DOHH2 (cell line): ENCODE measurements around the gene LACTB.

Experiments
- H3F3A ChIP-seq: fragments of 200-600 bp; sonication (generic), shearing (Covaris generic); 2 replicates; pipeline ENCODE4 v1.6.0; 2016; ENCODE audit warnings: antibody characterized with exemption, mild to moderate bottlenecking; ENCODE audit not compliant: control insufficient read depth, insufficient read depth
- H3K27ac ChIP-seq: fragments of 200-600 bp; sonication (generic); 2 replicates; pipeline ENCODE4 v1.5.1; 2014; ENCODE audit warnings: low read depth, mild to moderate bottlenecking, low read length, moderate library complexity
- H3K27me3 ChIP-seq: fragments of 200-600 bp; sonication (generic); 2 replicates; pipeline ENCODE4 v1.6.1; 2014; ENCODE audit warnings: mild to moderate bottlenecking, low read length, mixed read lengths; ENCODE audit not compliant: control insufficient read depth
- H3K36me3 ChIP-seq: fragments of 200-600 bp; sonication (generic); 2 replicates; pipeline ENCODE4 v1.6.1; 2014; ENCODE audit warnings: mild to moderate bottlenecking, low read length, moderate library complexity, mixed read lengths; ENCODE audit not compliant: control insufficient read depth
- H3K4me1 ChIP-seq: fragments of 200-600 bp; sonication (generic); 2 replicates; pipeline ENCODE4 v1.6.1; 2014; ENCODE audit warnings: mild to moderate bottlenecking, low read length, mixed read lengths; ENCODE audit not compliant: control insufficient read depth
- H3K4me2 ChIP-seq: fragments of 200-600 bp; sonication (generic); 2 replicates; pipeline ENCODE4 v1.6.0; 2014; ENCODE audit warnings: mild to moderate bottlenecking, low read length, moderate library complexity
- H3K4me3 ChIP-seq: fragments of 200-600 bp; sonication (generic); 2 replicates; pipeline ENCODE4 v1.5.1; 2014; ENCODE audit warnings: mild to moderate bottlenecking, low read length, mixed read lengths
- H3K79me2 ChIP-seq: fragments of 200-600 bp; sonication (generic); 2 replicates; pipeline ENCODE4 v1.6.1; 2014; ENCODE audit warnings: mild to moderate bottlenecking, low read length, mixed read lengths; ENCODE audit not compliant: control insufficient read depth
- H3K9me2 ChIP-seq: fragments of 200-600 bp; sonication (generic); replicated peaks from 2 replicates; pipeline ENCODE4 v1.6.1; 2014; ENCODE audit warnings: mild to moderate bottlenecking, low read length, mixed read lengths; ENCODE audit not compliant: control insufficient read depth
- H3K9me3 ChIP-seq: fragments of 200-600 bp; sonication (generic); 2 replicates; pipeline ENCODE4 v1.6.1; 2014; ENCODE audit warnings: antibody characterized with exemption, low read length, mixed read lengths; ENCODE audit not compliant: control insufficient read depth, insufficient read depth
- H4K20me1 ChIP-seq: fragments of 200-600 bp; sonication (generic); 2 replicates; pipeline ENCODE4 v1.6.0; 2014; ENCODE audit warnings: low read depth, mild to moderate bottlenecking, antibody characterized with exemption, low read length, moderate library complexity; ENCODE audit not compliant: control insufficient read depth, insufficient read depth
- EZH2phosphoT487 ChIP-seq: fragments of 200-600 bp; sonication (generic); IDR thresholded peaks from 2 replicates; pipeline ENCODE4 v1.6.1; 2017; ENCODE audit warnings: borderline replicate concordance, mild to moderate bottlenecking, antibody characterized with exemption, low read length, moderate library complexity, mixed read lengths
- TF ChIP-seq, protein P1 (sequence below): fragments of 200-600 bp; sonication (generic); IDR thresholded peaks from one replicate; pipeline ENCODE4 v1.5.1; 2014; ENCODE audit warnings: antibody characterized with exemption, mild to moderate bottlenecking, low read depth, low read length; ENCODE audit not compliant: poor library complexity, severe bottlenecking

The LACTB gene

GRCh38 chr15:63076714-63077046 is 45.0 kb upstream of the LACTB start:
- no peaks in the 10 kb centered on the region for H3K36me3 ChIP-seq
- H3K9me2 ChIP-seq, result no peaks in the 10 kb centered on the region
- no peak overlapping the region for H3K27ac ChIP-seq
- no peak overlapping the region for H3K4me2 ChIP-seq
- no peaks in the 10 kb centered on the region for H4K20me1 ChIP-seq
- no peaks in the 10 kb centered on the region for H3K4me1 ChIP-seq
- TF ChIP-seq EZH2phosphoT487, result no peak
- TF ChIP-seq, protein P1, sequence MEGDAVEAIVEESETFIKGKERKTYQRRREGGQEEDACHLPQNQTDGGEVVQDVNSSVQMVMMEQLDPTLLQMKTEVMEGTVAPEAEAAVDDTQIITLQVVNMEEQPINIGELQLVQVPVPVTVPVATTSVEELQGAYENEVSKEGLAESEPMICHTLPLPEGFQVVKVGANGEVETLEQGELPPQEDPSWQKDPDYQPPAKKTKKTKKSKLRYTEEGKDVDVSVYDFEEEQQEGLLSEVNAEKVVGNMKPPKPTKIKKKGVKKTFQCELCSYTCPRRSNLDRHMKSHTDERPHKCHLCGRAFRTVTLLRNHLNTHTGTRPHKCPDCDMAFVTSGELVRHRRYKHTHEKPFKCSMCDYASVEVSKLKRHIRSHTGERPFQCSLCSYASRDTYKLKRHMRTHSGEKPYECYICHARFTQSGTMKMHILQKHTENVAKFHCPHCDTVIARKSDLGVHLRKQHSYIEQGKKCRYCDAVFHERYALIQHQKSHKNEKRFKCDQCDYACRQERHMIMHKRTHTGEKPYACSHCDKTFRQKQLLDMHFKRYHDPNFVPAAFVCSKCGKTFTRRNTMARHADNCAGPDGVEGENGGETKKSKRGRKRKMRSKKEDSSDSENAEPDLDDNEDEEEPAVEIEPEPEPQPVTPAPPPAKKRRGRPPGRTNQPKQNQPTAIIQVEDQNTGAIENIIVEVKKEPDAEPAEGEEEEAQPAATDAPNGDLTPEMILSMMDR, result no peak
- no peaks in the 10 kb centered on the region for H3F3A ChIP-seq
- no peak overlapping the region for H3K4me3 ChIP-seq
- H3K27me3 ChIP-seq, result peaks cover 13% of the 10 kb centered on the region; the same call in 1 of the 2 replicates
- no peaks in the 10 kb centered on the region for H3K79me2 ChIP-seq
- H3K9me3 ChIP-seq, result no peaks in the 10 kb centered on the region

- Histone ChIP-seq H3F3A (no peaks in the 10 kb centered on the region), H3K4me2 (no peak overlapping the region), H3K4me3 (no peak overlapping the region), H3K79me2 (no peaks in the 10 kb centered on the region), H4K20me1 (no peaks in the 10 kb centered on the region), H3K9me2 (no peaks in the 10 kb centered on the region), H3K27me3 (peaks cover 11% of the 10 kb centered on the region; the same call in 1 of the 2 replicates), H3K4me1 (no peaks in the 10 kb centered on the region), H3K9me3 (no peaks in the 10 kb centered on the region), H3K27ac (no peak overlapping the region), H3K36me3 (no peaks in the 10 kb centered on the region)
- TF ChIP-seq, protein P1, result no peak
- no peak for TF ChIP-seq EZH2phosphoT487
These were observed 43.7 kb upstream of the LACTB start for GRCh38 chr15:63077952-63078351.

- H3K4me1 ChIP-seq, result no peaks in the 10 kb centered on the region
- peaks cover 11% of the 10 kb centered on the region; the same call in 1 of the 2 replicates for H3K27me3 ChIP-seq
- H3K27ac ChIP-seq, result no peak overlapping the region
- no peaks in the 10 kb centered on the region for H3K36me3 ChIP-seq
- H3K79me2 ChIP-seq, result no peaks in the 10 kb centered on the region
- H4K20me1 ChIP-seq, result no peaks in the 10 kb centered on the region
- no peaks in the 10 kb centered on the region for H3K9me2 ChIP-seq
- no peaks in the 10 kb centered on the region for H3K9me3 ChIP-seq
- TF ChIP-seq, protein P1, result no peak
- H3K4me2 ChIP-seq, result no peak overlapping the region
- no peak overlapping the region for H3K4me3 ChIP-seq
- no peaks in the 10 kb centered on the region for H3F3A ChIP-seq
These were observed 41.6 kb upstream of the LACTB start for GRCh38 chr15:63079947-63080626.
